NCI-H510A treated with DMSO at 0.1 percent for 48 hours (cell line): Measurements from ENCODE around the gene GDF15.

ENCODE experiments used
- DNase-seq: peaks from one replicate; lab custom pipeline; 2025; lab: John Stamatoyannopoulos, UW

The GDF15 gene

GRCh38 chr19:18419195-18419698 lies 33.3 kb downstream of the GDF15 start, which contains the start of gene SSBP4:
Gene SSBP4 (plus strand): TSS chr19:18419398. CDS start chr19:18419649, 251 bp downstream.
- DNase-seq: peak; percentile 49

- DNase-seq: peak; percentile 21
These were observed 33.9 kb downstream of the GDF15 start for GRCh38 chr19:18419699-18420460.

GRCh38 chr19:18420930-18421329 lies 35.0 kb downstream of the GDF15 start:
- DNase-seq: no peak

GRCh38 chr19:18421371-18421959 lies 35.5 kb downstream of the GDF15 start:
- DNase-seq: no peak

GRCh38 chr19:18422530-18423191 lies 36.7 kb downstream of the GDF15 start:
- no peak for DNase-seq

- DNase-seq: no peak
These were observed 37.5 kb downstream of the GDF15 start for GRCh38 chr19:18423258-18424020.

GRCh38 chr19:18424122-18424889 lies 38.3 kb downstream of the GDF15 start:
- no peak for DNase-seq

- DNase-seq: no peak
These were observed 39.0 kb downstream of the GDF15 start for GRCh38 chr19:18424890-18425514.

GRCh38 chr19:18425515-18426415 lies 39.8 kb downstream of the GDF15 start:
- DNase-seq: no peak

GRCh38 chr19:18426416-18426767 lies 40.4 kb downstream of the GDF15 start:
- DNase-seq: no peak

- DNase-seq: no peak
These were observed 41.3 kb downstream of the GDF15 start for GRCh38 chr19:18427080-18427742.

GRCh38 chr19:18427743-18428113 lies 41.8 kb downstream of the GDF15 start:
- no peak for DNase-seq

GRCh38 chr19:18428173-18428786 lies 42.3 kb downstream of the GDF15 start:
- DNase-seq: no peak

- peak; percentile 88 for DNase-seq
These were observed 43.1 kb downstream of the GDF15 start for GRCh38 chr19:18428787-18429674.

GRCh38 chr19:18429717-18430416 lies 43.9 kb downstream of the GDF15 start:
- no peak for DNase-seq

- DNase-seq: no peak
These were observed 44.6 kb downstream of the GDF15 start for GRCh38 chr19:18430417-18431144.
